Measurements from ENCODE around the gene NFYA. TPM values are rescaled to one million over a fixed set of nuclear protein-coding genes. Genes with fewer than 3 reads are reported as not detected.

NFYA gene
- total RNA-seq, 1 experiment from 2014 or later = 43.0 TPM

- no peak overlapping the region for H2AK5ac ChIP-seq (ENCODE audit: insufficient read length, low read length)
- H3K4me1 ChIP-seq (ENCODE audit: insufficient read depth, low read length) = no peaks in the 10 kb centered on the region
- no peaks in the 10 kb centered on the region for H3K79me1 ChIP-seq (ENCODE audit: insufficient read depth, low read depth, low read length, poor library complexity, severe bottlenecking)
- H2BK120ac ChIP-seq (ENCODE audit: low read depth, low read length, poor library complexity, severe bottlenecking) = no peak overlapping the region
- no peak overlapping the region for H2BK15ac ChIP-seq (ENCODE audit: low read depth, low read length)
- TF ChIP-seq, protein P1, sequence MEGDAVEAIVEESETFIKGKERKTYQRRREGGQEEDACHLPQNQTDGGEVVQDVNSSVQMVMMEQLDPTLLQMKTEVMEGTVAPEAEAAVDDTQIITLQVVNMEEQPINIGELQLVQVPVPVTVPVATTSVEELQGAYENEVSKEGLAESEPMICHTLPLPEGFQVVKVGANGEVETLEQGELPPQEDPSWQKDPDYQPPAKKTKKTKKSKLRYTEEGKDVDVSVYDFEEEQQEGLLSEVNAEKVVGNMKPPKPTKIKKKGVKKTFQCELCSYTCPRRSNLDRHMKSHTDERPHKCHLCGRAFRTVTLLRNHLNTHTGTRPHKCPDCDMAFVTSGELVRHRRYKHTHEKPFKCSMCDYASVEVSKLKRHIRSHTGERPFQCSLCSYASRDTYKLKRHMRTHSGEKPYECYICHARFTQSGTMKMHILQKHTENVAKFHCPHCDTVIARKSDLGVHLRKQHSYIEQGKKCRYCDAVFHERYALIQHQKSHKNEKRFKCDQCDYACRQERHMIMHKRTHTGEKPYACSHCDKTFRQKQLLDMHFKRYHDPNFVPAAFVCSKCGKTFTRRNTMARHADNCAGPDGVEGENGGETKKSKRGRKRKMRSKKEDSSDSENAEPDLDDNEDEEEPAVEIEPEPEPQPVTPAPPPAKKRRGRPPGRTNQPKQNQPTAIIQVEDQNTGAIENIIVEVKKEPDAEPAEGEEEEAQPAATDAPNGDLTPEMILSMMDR (conservative IDR thresholded peaks at IDR 0.05) = no peak
- H4K91ac ChIP-seq (ENCODE audit: insufficient read length, low read depth, low read length) = no peak overlapping the region
- H3K23me2 ChIP-seq (ENCODE audit: insufficient read length, low read depth, low read length, poor library complexity, severe bottlenecking) = no peaks in the 10 kb centered on the region
- H2BK20ac ChIP-seq (ENCODE audit: low read depth, low read length, poor library complexity, severe bottlenecking) = no peak overlapping the region
- H3K14ac ChIP-seq (ENCODE audit: insufficient read depth, low read length) = no peak overlapping the region
- H3K4me2 ChIP-seq (ENCODE audit: insufficient read depth, insufficient read length, low read length) = no peak overlapping the region
- no peak overlapping the region for H2BK12ac ChIP-seq (ENCODE audit: insufficient read length, low read depth, low read length)
- Mint-ChIP-seq H3K9me3 (peaks cover 0 to 2% of the 10 kb centered on the region in 2 experiments; a peak in 2 of 5 replicates), H3K36me3 (ENCODE audit: insufficient read depth in 1 of 3, low read depth in 3 of 3) (peaks cover 0 to 16% (median 7%) of the 10 kb centered on the region in 3 experiments; a peak in 5 of 7 replicates), H3K4me1 (no peaks in the 10 kb centered on the region), H3K4me3 (no peak overlapping the region), H3K27me3 (ENCODE audit: low read depth) (no peaks in the 10 kb centered on the region; the same call in 1 of the 2 replicates), H3K27ac (no peak overlapping the region)
- H3K9me3 ChIP-seq (ENCODE audit: control insufficient read depth, low read depth, low read length) = no peaks in the 10 kb centered on the region
- no peak overlapping the region for H3K23ac ChIP-seq (ENCODE audit: insufficient read length, low read depth, low read length)
- H3K79me2 ChIP-seq (ENCODE audit: insufficient read depth, low read length) = no peaks in the 10 kb centered on the region
- H3K27me3 ChIP-seq (ENCODE audit: insufficient read depth, low read length) = no peaks in the 10 kb centered on the region
- no peak overlapping the region for H3K4ac ChIP-seq (ENCODE audit: low read depth, low read length)
- H3K18ac ChIP-seq (ENCODE audit: insufficient read length, low read depth, low read length) = no peak overlapping the region
- no peak overlapping the region for H3K9ac ChIP-seq (ENCODE audit: extremely low read depth, insufficient read length, low read length)
- H3K56ac ChIP-seq (ENCODE audit: insufficient read length, low read depth, low read length) = no peak overlapping the region
- H4K5ac ChIP-seq (ENCODE audit: insufficient read length, low read depth, low read length) = no peak overlapping the region
- no CpG with 5 or more reads among the region's 3 CpGs for WGBS (ENCODE audit: extremely low coverage, insufficient read length, low lambda C conversion rate)
- H4K8ac ChIP-seq (replicated peaks; ENCODE audit: insufficient read length, low read depth, low read length) = no peak overlapping the region
- no peak overlapping the region for H3K27ac ChIP-seq (ENCODE audit: insufficient read length, low read depth, low read length)
- no peaks in the 10 kb centered on the region for H4K20me1 ChIP-seq (ENCODE audit: control insufficient read depth, insufficient read depth, insufficient read length)
- H2BK5ac ChIP-seq (ENCODE audit: insufficient read length, low read length) = no peak overlapping the region
- H2AFZ ChIP-seq (ENCODE audit: low read length) = no peak overlapping the region
- H3T11ph ChIP-seq (ENCODE audit: low read length) = no peak overlapping the region
- DNase-seq = no peak
Measured at GRCh38 chr6:41125282-41125681, 52.5 kb downstream of the NFYA start.

Measured in H9 (cell line).